ENCODE results near the gene HEYL.
A peak's percentile ranks its signal among the peaks of the same experiment; 100 is the strongest.

HEYL gene

GRCh38 chr1:39680751-39681150, 41.3 kb upstream of the HEYL start:
- peak overlapping the region; percentile 85 for H3K4me2 ChIP-seq (ENCODE audit: low read depth, low read length)
- H3K4me3 ChIP-seq (ENCODE audit: low read length): peak overlapping the region; percentile 47
- no peaks in the 10 kb centered on the region for H3K9me3 ChIP-seq (replicated peaks; ENCODE audit: insufficient read depth, low read length)
- H3K4me1 ChIP-seq (ENCODE audit: low read length): peaks cover 27% of the 10 kb centered on the region
- H3K27me3 ChIP-seq (replicated peaks; ENCODE audit: insufficient read depth, low read length): no peaks in the 10 kb centered on the region
- no peaks in the 10 kb centered on the region for H3K9me2 ChIP-seq (replicated peaks; ENCODE audit: insufficient read depth, low read length)
- DNase-seq: peak; percentile 55
- peak overlapping the region; percentile 32 for H2AFZ ChIP-seq (ENCODE audit: low read length)
- peaks cover 23% of the 10 kb centered on the region for H3F3A ChIP-seq (ENCODE audit: insufficient read depth, low read length)
- H3K79me2 ChIP-seq (ENCODE audit: low read length): no peaks in the 10 kb centered on the region
- peak overlapping the region; percentile 48; the same call in 1 of the 2 replicates for H3K9ac ChIP-seq (ENCODE audit: low read length)
- H3K36me3 ChIP-seq (replicated peaks; ENCODE audit: insufficient read depth, low read length): no peaks in the 10 kb centered on the region
- H4K20me1 ChIP-seq (ENCODE audit: insufficient read depth, low read length): no peaks in the 10 kb centered on the region
- H3K27ac ChIP-seq (ENCODE audit: low read length): peak overlapping the region; percentile 85
- TF ChIP-seq EZH2phosphoT487 (IDR thresholded peaks at IDR 0.05; ENCODE audit: low read length): no peak
- no peak for TF ChIP-seq CTCF (IDR thresholded peaks at IDR 0.05; ENCODE audit: low read length)
- TF ChIP-seq EZH2 (optimal IDR thresholded peaks at IDR 0.05; ENCODE audit: low read depth, low read length): no peak

- Histone ChIP-seq H3K27ac (ENCODE audit: low read length) (peak overlapping the region; percentile 85; the same call in 1 of the 2 replicates), H3K9ac (ENCODE audit: low read length) (no peak overlapping the region), H3K4me2 (ENCODE audit: low read depth, low read length) (no peak overlapping the region), H3K9me2 (replicated peaks; ENCODE audit: insufficient read depth, low read length) (no peaks in the 10 kb centered on the region), H3K4me3 (ENCODE audit: low read length) (no peak overlapping the region), H3F3A (ENCODE audit: insufficient read depth, low read length) (peaks cover 23% of the 10 kb centered on the region), H3K79me2 (ENCODE audit: low read length) (no peaks in the 10 kb centered on the region), H3K27me3 (replicated peaks; ENCODE audit: insufficient read depth, low read length) (no peaks in the 10 kb centered on the region), H3K36me3 (replicated peaks; ENCODE audit: insufficient read depth, low read length) (no peaks in the 10 kb centered on the region), H2AFZ (ENCODE audit: low read length) (0 out of 2 replicates have a peak overlapping the region, but pooled peaks have one; percentile 32), H4K20me1 (ENCODE audit: insufficient read depth, low read length) (no peaks in the 10 kb centered on the region), H3K4me1 (ENCODE audit: low read length) (peaks cover 27% of the 10 kb centered on the region), H3K9me3 (replicated peaks; ENCODE audit: insufficient read depth, low read length) (no peaks in the 10 kb centered on the region)
- no peak for DNase-seq
- TF ChIP-seq CTCF (IDR thresholded peaks at IDR 0.05; ENCODE audit: low read length) (no peak), EZH2phosphoT487 (IDR thresholded peaks at IDR 0.05; ENCODE audit: low read length) (no peak), EZH2 (optimal IDR thresholded peaks at IDR 0.05; ENCODE audit: low read depth, low read length) (no peak)
Observed at GRCh38 chr1:39679821-39680220, 40.4 kb upstream of the HEYL start.

- H3K9me2 ChIP-seq (replicated peaks; ENCODE audit: insufficient read depth, low read length): no peaks in the 10 kb centered on the region
- no peak overlapping the region for H2AFZ ChIP-seq (ENCODE audit: low read length)
- no peaks in the 10 kb centered on the region for H3K36me3 ChIP-seq (replicated peaks; ENCODE audit: insufficient read depth, low read length)
- no peak overlapping the region for H3K4me2 ChIP-seq (ENCODE audit: low read depth, low read length)
- no peaks in the 10 kb centered on the region for H3K79me2 ChIP-seq (ENCODE audit: low read length)
- H4K20me1 ChIP-seq (ENCODE audit: insufficient read depth, low read length): no peaks in the 10 kb centered on the region
- H3K4me3 ChIP-seq (ENCODE audit: low read length): no peak overlapping the region
- H3K27me3 ChIP-seq (replicated peaks; ENCODE audit: insufficient read depth, low read length): no peaks in the 10 kb centered on the region
- no peak for DNase-seq
- H3K9me3 ChIP-seq (replicated peaks; ENCODE audit: insufficient read depth, low read length): no peaks in the 10 kb centered on the region
- H3K9ac ChIP-seq (ENCODE audit: low read length): no peak overlapping the region
- H3F3A ChIP-seq (ENCODE audit: insufficient read depth, low read length): peaks cover 23% of the 10 kb centered on the region
- no peak overlapping the region for H3K27ac ChIP-seq (ENCODE audit: low read length)
- TF ChIP-seq EZH2 (optimal IDR thresholded peaks at IDR 0.05; ENCODE audit: low read depth, low read length) (no peak), CTCF (IDR thresholded peaks at IDR 0.05; ENCODE audit: low read length) (no peak), EZH2phosphoT487 (IDR thresholded peaks at IDR 0.05; ENCODE audit: low read length) (no peak)
- H3K4me1 ChIP-seq (ENCODE audit: low read length): peaks cover 27% of the 10 kb centered on the region
Observed at GRCh38 chr1:39678889-39679288, 39.4 kb upstream of the HEYL start.

Measured in MM.1S (cell line).